Ishikawa (cell line): Measurements from ENCODE around the gene NIPAL4.
A peak's percentile ranks its signal among the peaks of the same experiment; 100 is the strongest.

Experiments used
- CEBPB ChIP-seq: IDR thresholded peaks from 2 replicates; pipeline ENCODE4 v1.6.1; 2012
- CREB1 ChIP-seq: IDR thresholded peaks from 2 replicates; pipeline ENCODE4 v1.6.1; 2012; ENCODE audit warnings: low read depth
- EGR1 ChIP-seq: IDR thresholded peaks from 2 replicates; pipeline ENCODE4 v1.6.1; 2012
- EP300 ChIP-seq: IDR thresholded peaks from 2 replicates; pipeline ENCODE4 v1.6.1; 2012; ENCODE audit warnings: borderline replicate concordance
- FOXM1 ChIP-seq: IDR thresholded peaks from 2 replicates; pipeline ENCODE4 v1.6.1; 2012; ENCODE audit warnings: low read depth, borderline replicate concordance
- MAX ChIP-seq: IDR thresholded peaks from 2 replicates; pipeline ENCODE4 v1.6.1; 2012
- NFIC ChIP-seq: IDR thresholded peaks from 2 replicates; pipeline ENCODE4 v1.6.1; 2012
- RAD21 ChIP-seq: IDR thresholded peaks from 2 replicates; pipeline ENCODE4 v1.6.1; 2012; ENCODE audit warnings: low read depth
- REST ChIP-seq: IDR thresholded peaks from 2 replicates; pipeline ENCODE4 v1.6.1; 2012; ENCODE audit warnings: low read depth, mild to moderate bottlenecking
- TAF1 ChIP-seq: IDR thresholded peaks from 2 replicates; pipeline ENCODE4 v1.6.1; 2012; ENCODE audit warnings: low read depth, mild to moderate bottlenecking
- TCF12 ChIP-seq: IDR thresholded peaks from 2 replicates; pipeline ENCODE4 v1.6.1; 2012; ENCODE audit warnings: low read depth
- TEAD4 ChIP-seq: IDR thresholded peaks from 2 replicates; pipeline ENCODE4 v1.6.1; 2012
- USF1 ChIP-seq: IDR thresholded peaks from 2 replicates; pipeline ENCODE4 v1.6.1; 2012
- YY1 ChIP-seq: IDR thresholded peaks from 2 replicates; pipeline ENCODE4 v1.6.1; 2012; ENCODE audit warnings: low read depth
- ZBTB7A ChIP-seq: IDR thresholded peaks from 2 replicates; pipeline ENCODE4 v1.6.1; 2012; ENCODE audit warnings: low read depth

The NIPAL4 gene

GRCh38 chr5:157463081-157463480 is 3.1 kb downstream of the NIPAL4 start:
- TF ChIP-seq TAF1 (no peak), ZBTB7A (no peak), TEAD4 (no peak), CEBPB (no peak), TCF12 (no peak), MAX (no peak), EP300 (no peak), CREB1 (no peak)

GRCh38 chr5:157463621-157464518 is 3.9 kb downstream of the NIPAL4 start:
- no peak for TF ChIP-seq TEAD4

GRCh38 chr5:157464519-157465171 is 4.6 kb downstream of the NIPAL4 start:
- TF ChIP-seq TCF12: no peak
- no peak for TF ChIP-seq EGR1
- TF ChIP-seq TEAD4: no peak
- TF ChIP-seq CEBPB: peak; percentile 69
- no peak for TF ChIP-seq EP300

GRCh38 chr5:157468293-157468965 is 8.4 kb downstream of the NIPAL4 start:
- no peak for TF ChIP-seq REST
- no peak for TF ChIP-seq YY1
- no peak for TF ChIP-seq USF1
- no peak for TF ChIP-seq CREB1
- TF ChIP-seq CEBPB: no peak
- TF ChIP-seq ZBTB7A: no peak
- TF ChIP-seq TAF1: no peak
- TF ChIP-seq RAD21: no peak
- no peak for TF ChIP-seq NFIC
- TF ChIP-seq TCF12: no peak
- no peak for TF ChIP-seq MAX
- no peak for TF ChIP-seq FOXM1
- no peak for TF ChIP-seq EP300
- TF ChIP-seq EGR1: no peak
- TF ChIP-seq TEAD4: no peak

GRCh38 chr5:157469073-157469472 is 9.1 kb downstream of the NIPAL4 start:
- TF ChIP-seq FOXM1 (no peak), CEBPB (no peak), EGR1 (no peak), MAX (no peak), TCF12 (no peak), REST (no peak), EP300 (no peak)

GRCh38 chr5:157469687-157470086 is 9.7 kb downstream of the NIPAL4 start:
- TF ChIP-seq EGR1 (no peak), MAX (no peak), NFIC (no peak), EP300 (no peak), ZBTB7A (no peak), TAF1 (no peak), CEBPB (no peak), YY1 (no peak), CREB1 (no peak), USF1 (no peak), RAD21 (no peak), TCF12 (no peak)
